Mucosa of descending colon (tissue), 3 donors: ENCODE results near the gene PSME4. TPM values are rescaled to one million over a fixed set of nuclear protein-coding genes. Genes with fewer than 3 reads are reported as not detected.

Experiments used
- ATAC-seq: fragments of 200-7000 bp; cut with Tn5 transposase; one replicate; pipeline ENCODE4 v1.9.1; 2020; ENCODE audit warnings: mild to moderate bottlenecking, moderate library complexity
- DNase-seq, 3 donors: peaks; one replicate each; pipeline ENCODE4 v3.0.0-alpha.2; 2020
- H3K36me3 ChIP-seq: fragments of 200-600 bp; one replicate; pipeline ENCODE4 v1.8.0; 2021; ENCODE audit warnings: low read depth, mild to moderate bottlenecking
- H3K4me1 ChIP-seq: fragments of 200-600 bp; one replicate; pipeline ENCODE4 v1.8.0; 2021; ENCODE audit warnings: low read depth, mild to moderate bottlenecking
- H3K4me3 ChIP-seq: fragments of 200-600 bp; one replicate; pipeline ENCODE4 v1.8.0; 2021; ENCODE audit warnings: mild to moderate bottlenecking
- H3K9me3 ChIP-seq: fragments of 200-600 bp; one replicate; pipeline ENCODE4 v1.8.0; 2021; ENCODE audit warnings: mild to moderate bottlenecking
- intact Hi-C, 2 donors: fragments of 100-400 bp; cut with DNase I in 1 of 2; cut with micrococcal nuclease in 1 of 2; formaldehyde crosslinking; loops; one replicate each; pipeline versions ENCODE4 v1.11.0 to v1.11.1; 2022; cut with DNase I, micrococcal nuclease
- long read RNA-seq, 2 donors: library from polyadenylated mRNA; unstranded; transcript quantifications; one replicate each; pipeline ENCODE4 v2.0.0, GENCODE V29; 2019 to 2021
- total RNA-seq, 3 donors: library from RNA; stranded (reverse); fragmentation: NEBNext Ultra II Directional in 2 of 3; extraction: Animal tissue kit (Norgen Biotek cat#: 25700) in 2 of 3; gene quantifications; one replicate each; pipeline versions ENCODE4 v1.2.1 to v1.2.4, GENCODE V29; 2021 to 2023
- TF ChIP-seq, protein P1 (sequence below): fragments of 200-600 bp; IDR thresholded peaks from one replicate; pipeline ENCODE4 v1.8.0; 2022; ENCODE audit warnings: antibody characterized with exemption, mild to moderate bottlenecking
- donor health status: DM: no; HTN: no; CAD: no; lungs with moderate emphysema.
- donor health status: DM: no; HTN: no; CAD: no.
- donor health status: DM: no; HTN: yes; CAD: no.

PSME4 gene
- total RNA-seq = 10 to 100 TPM; 33.7 to 50.9 (median 50.3) TPM
- long read RNA-seq, donor 1, partial matches to known transcripts = 6 of 7 reads
- long read RNA-seq, donor 1, other reads (novel, unspliced or antisense) = 1 of 7 reads
- long read RNA-seq, donor 2, partial matches to known transcripts = 1 of 3 reads
- long read RNA-seq, donor 2, other reads (novel, unspliced or antisense) = 2 of 3 reads

GRCh38 chr2:53970724-53971602, at the start of gene PSME4:
Gene PSME4 (minus strand): TSS chr2:53970993. CDS start chr2:53970784, 209 bp downstream.
- H3K9me3 ChIP-seq = no peaks in the 10 kb centered on the region
- DNase-seq (peak; percentile 96 to 98 (median 96)), ATAC-seq (peak; percentile 97)
- peaks cover 19% of the 10 kb centered on the region for H3K4me1 ChIP-seq
- H3K4me3 ChIP-seq = peak within 1 kb of the TSS; percentile 92
- intact Hi-C loops = no loop called here
- no peaks in the 10 kb centered on the region for H3K36me3 ChIP-seq
- TF ChIP-seq, protein P1, sequence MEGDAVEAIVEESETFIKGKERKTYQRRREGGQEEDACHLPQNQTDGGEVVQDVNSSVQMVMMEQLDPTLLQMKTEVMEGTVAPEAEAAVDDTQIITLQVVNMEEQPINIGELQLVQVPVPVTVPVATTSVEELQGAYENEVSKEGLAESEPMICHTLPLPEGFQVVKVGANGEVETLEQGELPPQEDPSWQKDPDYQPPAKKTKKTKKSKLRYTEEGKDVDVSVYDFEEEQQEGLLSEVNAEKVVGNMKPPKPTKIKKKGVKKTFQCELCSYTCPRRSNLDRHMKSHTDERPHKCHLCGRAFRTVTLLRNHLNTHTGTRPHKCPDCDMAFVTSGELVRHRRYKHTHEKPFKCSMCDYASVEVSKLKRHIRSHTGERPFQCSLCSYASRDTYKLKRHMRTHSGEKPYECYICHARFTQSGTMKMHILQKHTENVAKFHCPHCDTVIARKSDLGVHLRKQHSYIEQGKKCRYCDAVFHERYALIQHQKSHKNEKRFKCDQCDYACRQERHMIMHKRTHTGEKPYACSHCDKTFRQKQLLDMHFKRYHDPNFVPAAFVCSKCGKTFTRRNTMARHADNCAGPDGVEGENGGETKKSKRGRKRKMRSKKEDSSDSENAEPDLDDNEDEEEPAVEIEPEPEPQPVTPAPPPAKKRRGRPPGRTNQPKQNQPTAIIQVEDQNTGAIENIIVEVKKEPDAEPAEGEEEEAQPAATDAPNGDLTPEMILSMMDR = no peak

- Histone ChIP-seq H3K4me1 (no peaks in the 10 kb centered on the region), H3K36me3 (no peaks in the 10 kb centered on the region), H3K9me3 (peaks cover 13% of the 10 kb centered on the region), H3K4me3 (no peak overlapping the region)
- peak; percentile 56 for ATAC-seq
- DNase-seq = no peak
- TF ChIP-seq, protein P1 = no peak
- intact Hi-C loops = no loop called here
Observed at GRCh38 chr2:54015798-54016699, 45.3 kb upstream of the PSME4 start.

- H3K36me3 ChIP-seq = no peaks in the 10 kb centered on the region
- no peaks in the 10 kb centered on the region for H3K9me3 ChIP-seq
- H3K4me1 ChIP-seq = no peaks in the 10 kb centered on the region
- no peak overlapping the region for H3K4me3 ChIP-seq
- no peak for DNase-seq
- TF ChIP-seq, protein P1 = no peak
- ATAC-seq = no peak
- intact Hi-C loops = no loop called here
Observed at GRCh38 chr2:54013996-54014395, 43.2 kb upstream of the PSME4 start.

- Histone ChIP-seq H3K4me1 (no peaks in the 10 kb centered on the region), H3K4me3 (no peak overlapping the region), H3K36me3 (no peaks in the 10 kb centered on the region), H3K9me3 (no peaks in the 10 kb centered on the region)
- DNase-seq (no peak), ATAC-seq (no peak)
- TF ChIP-seq, protein P1 = no peak
- intact Hi-C loops = no loop called here
Observed at GRCh38 chr2:54012538-54013141, 41.8 kb upstream of the PSME4 start.

DNA sequence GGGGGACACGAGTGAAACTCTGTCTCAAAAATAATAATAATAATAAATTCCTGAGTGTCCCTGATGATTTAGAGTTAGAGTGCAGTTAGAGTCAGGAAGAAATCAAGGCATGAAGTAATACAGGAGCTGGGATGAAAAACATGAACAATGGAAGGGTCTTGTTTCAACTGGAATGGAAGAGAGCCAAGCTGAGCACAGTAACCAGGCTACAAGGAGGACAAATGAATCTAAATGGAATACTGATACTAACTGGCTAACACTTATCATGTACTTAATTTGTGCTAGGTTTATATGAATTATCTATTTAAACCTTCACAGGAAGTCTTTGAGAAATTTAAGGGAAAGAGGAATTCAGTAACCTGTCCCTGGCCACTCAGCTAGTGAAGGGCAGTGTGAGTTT, 38.8 kb upstream of the PSME4 start:
- intact Hi-C loops = no loop called here
- H3K36me3 ChIP-seq = no peaks in the 10 kb centered on the region
- H3K4me3 ChIP-seq = no peak overlapping the region
- H3K4me1 ChIP-seq = no peaks in the 10 kb centered on the region
- ATAC-seq = no peak
- TF ChIP-seq, protein P1 = no peak
- H3K9me3 ChIP-seq = no peaks in the 10 kb centered on the region
- DNase-seq = no peak
